GM12878 (cell line): ENCODE results near the gene RSRC1.

Source experiments
- CREB1 ChIP-seq: IDR thresholded peaks from 2 replicates; pipeline ENCODE4 v1.6.1; 2012; ENCODE audit warnings: low read depth, mild to moderate bottlenecking, inconsistent platforms
- CTCF ChIP-seq, 3 experiments: IDR thresholded peaks in 2 of 3; conservative IDR thresholded peaks in 1 of 3; 2 replicates each; pipeline ENCODE4 v1.5.1; 2011; ENCODE audit warnings: low read depth in 3 of 3, low read length in 3 of 3, mild to moderate bottlenecking in 3 of 3, control low read depth in 2 of 3, moderate library complexity in 2 of 3, inconsistent platforms in 1 of 3, mixed read lengths in 1 of 3; ENCODE audit not compliant: control insufficient read depth in 2 of 3, insufficient read depth in 1 of 3; ENCODE audit errors: extremely low read depth in 1 of 3
- MLLT1 ChIP-seq: fragments of 450-650 bp; IDR thresholded peaks from 2 replicates; pipeline ENCODE4 v1.6.1; 2016; ENCODE audit warnings: mild to moderate bottlenecking
- MXI1 ChIP-seq: fragments of 150-350 bp; IDR thresholded peaks from 2 replicates; pipeline ENCODE4 v1.6.1; 2011; ENCODE audit warnings: low read depth, mild to moderate bottlenecking, inconsistent platforms, low read length, improper control_type of control experiment
- NR2F1 ChIP-seq: fragments of 450-650 bp; conservative IDR thresholded peaks from 2 replicates; pipeline ENCODE4 v1.6.1; 2017; ENCODE audit warnings: mild to moderate bottlenecking
- POLR2A ChIP-seq: IDR thresholded peaks from 2 replicates; pipeline ENCODE4 v1.6.1; 2011; ENCODE audit warnings: low read depth, mild to moderate bottlenecking, low read length
- POLR2AphosphoS5 ChIP-seq: IDR thresholded peaks from 2 replicates; pipeline ENCODE4 v1.6.1; 2011; ENCODE audit warnings: mild to moderate bottlenecking, low read length, inconsistent platforms
- RB1 ChIP-seq: fragments of 450-650 bp; formaldehyde crosslinking; IDR thresholded peaks from 2 replicates; pipeline ENCODE4 v1.6.1; 2017; ENCODE audit warnings: mild to moderate bottlenecking, borderline replicate concordance
- RCOR1 ChIP-seq: conservative IDR thresholded peaks from 2 replicates; pipeline ENCODE4 v1.6.1; 2012; ENCODE audit warnings: low read depth, low read length, improper control_type of control experiment
- SIX5 ChIP-seq: IDR thresholded peaks from 2 replicates; pipeline ENCODE4 v1.6.1; 2011; ENCODE audit warnings: mild to moderate bottlenecking, low read depth, low read length, moderate library complexity; ENCODE audit not compliant: severe bottlenecking
- SMC3 ChIP-seq: IDR thresholded peaks from 2 replicates; pipeline ENCODE4 v1.6.1; 2011; ENCODE audit warnings: low read length, improper control_type of control experiment, borderline replicate concordance
- SPI1 ChIP-seq: IDR thresholded peaks from 2 replicates; pipeline ENCODE4 v1.6.1; 2011; ENCODE audit warnings: low read depth, mild to moderate bottlenecking, low read length, moderate library complexity, borderline replicate concordance; ENCODE audit not compliant: insufficient read depth
- ZNF274 ChIP-seq: IDR thresholded peaks from one replicate; pipeline ENCODE4 v1.8.0; 2011; ENCODE audit not compliant: insufficient read length, insufficient read depth
- TF ChIP-seq, protein P1 (sequence below): IDR thresholded peaks from 2 replicates; pipeline ENCODE4 v1.6.1; 2011; ENCODE audit warnings: low read depth, low read length, improper control_type of control experiment, borderline replicate concordance

DNA sequence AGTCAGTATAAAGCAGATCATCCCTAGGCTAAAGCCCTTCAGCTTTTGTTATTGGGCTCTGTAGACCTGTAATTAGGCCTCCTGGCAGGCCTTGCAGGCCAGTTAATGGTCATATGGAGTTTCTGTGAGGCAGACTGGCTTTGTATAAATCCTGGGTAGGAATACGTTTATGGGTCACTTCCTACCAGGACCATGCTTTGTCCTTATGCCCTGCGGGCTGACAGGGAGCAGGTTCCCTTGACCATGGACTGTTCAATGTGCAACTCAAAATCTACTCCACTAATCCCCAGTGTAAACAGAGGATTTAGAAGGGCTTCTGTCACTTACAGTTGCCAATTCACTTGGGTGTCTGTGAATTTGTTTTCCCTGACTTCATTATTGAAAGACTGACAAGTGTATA is 258.4 kb downstream of the RSRC1 start:
- TF ChIP-seq SIX5 (no peak), MXI1 (no peak), CREB1 (no peak), SMC3 (no peak), POLR2AphosphoS5 (no peak), MLLT1 (no peak), RB1 (no peak), ZNF274 (no peak), RCOR1 (no peak), CTCF (IDR thresholded peaks at IDR 0.05 in 2 of 3, conservative IDR thresholded peaks at IDR 0.05 in 1 of 3; ENCODE audit: control insufficient read depth in 2 of 3, extremely low read depth in 1 of 3, insufficient read depth in 1 of 3, low read depth in 3 of 3, low read length in 3 of 3) (no peak), NR2F1 (no peak), SPI1 (no peak), POLR2A (no peak)
- TF ChIP-seq, protein P1, sequence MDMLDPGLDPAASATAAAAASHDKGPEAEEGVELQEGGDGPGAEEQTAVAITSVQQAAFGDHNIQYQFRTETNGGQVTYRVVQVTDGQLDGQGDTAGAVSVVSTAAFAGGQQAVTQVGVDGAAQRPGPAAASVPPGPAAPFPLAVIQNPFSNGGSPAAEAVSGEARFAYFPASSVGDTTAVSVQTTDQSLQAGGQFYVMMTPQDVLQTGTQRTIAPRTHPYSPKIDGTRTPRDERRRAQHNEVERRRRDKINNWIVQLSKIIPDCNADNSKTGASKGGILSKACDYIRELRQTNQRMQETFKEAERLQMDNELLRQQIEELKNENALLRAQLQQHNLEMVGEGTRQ, result no peak
